ENCODE results near the gene RHOH.
"Not testable (repeated sequence)": the region's sequence is repeated elsewhere in the genome, so short reads cannot be mapped to it uniquely, and the experiment has no call there.

The RHOH gene

GRCh38 chr4:40264995-40265909, 68.4 kb downstream of the RHOH start:
- H3K79me2 ChIP-seq (ENCODE audit: control insufficient read depth, insufficient read depth, low read length, unreplicated experiment), result no peaks in the 10 kb centered on the region
- H3K4me1 ChIP-seq (ENCODE audit: control insufficient read depth, insufficient read depth, low read length, unreplicated experiment), result peaks cover 5% of the 10 kb centered on the region
- H3K36me3 ChIP-seq (ENCODE audit: insufficient read depth, low read length), result no peaks in the 10 kb centered on the region
- H2AFZ ChIP-seq (ENCODE audit: low read length, unreplicated experiment), result no peak overlapping the region
- H3K27ac ChIP-seq (ENCODE audit: low read depth, low read length), result no peak overlapping the region
- no peak overlapping the region for H3K4me3 ChIP-seq (ENCODE audit: low read depth, low read length)
- H3K27me3 ChIP-seq (ENCODE audit: insufficient read depth, low read length), result no peaks in the 10 kb centered on the region

GRCh38 chr4:40265910-40266274, 69.1 kb downstream of the RHOH start:
- H3K27ac ChIP-seq (ENCODE audit: low read depth, low read length), result no peak overlapping the region
- H2AFZ ChIP-seq (ENCODE audit: low read length, unreplicated experiment), result no peak overlapping the region
- H3K36me3 ChIP-seq (ENCODE audit: insufficient read depth, low read length), result no peaks in the 10 kb centered on the region
- peaks cover 5% of the 10 kb centered on the region for H3K4me1 ChIP-seq (ENCODE audit: control insufficient read depth, insufficient read depth, low read length, unreplicated experiment)
- no peak overlapping the region for H3K4me3 ChIP-seq (ENCODE audit: low read depth, low read length)
- H3K79me2 ChIP-seq (ENCODE audit: control insufficient read depth, insufficient read depth, low read length, unreplicated experiment), result no peaks in the 10 kb centered on the region
- H3K27me3 ChIP-seq (ENCODE audit: insufficient read depth, low read length), result no peaks in the 10 kb centered on the region

- no peak overlapping the region for H2AFZ ChIP-seq (ENCODE audit: low read length, unreplicated experiment)
- no peak overlapping the region for H3K4me3 ChIP-seq (ENCODE audit: low read depth, low read length)
- no peak overlapping the region for H3K27ac ChIP-seq (ENCODE audit: low read depth, low read length)
- H3K36me3 ChIP-seq (ENCODE audit: insufficient read depth, low read length), result no peaks in the 10 kb centered on the region
- peaks cover 5% of the 10 kb centered on the region for H3K4me1 ChIP-seq (ENCODE audit: control insufficient read depth, insufficient read depth, low read length, unreplicated experiment)
- H3K27me3 ChIP-seq (ENCODE audit: insufficient read depth, low read length), result no peaks in the 10 kb centered on the region
- H3K79me2 ChIP-seq (ENCODE audit: control insufficient read depth, insufficient read depth, low read length, unreplicated experiment), result no peaks in the 10 kb centered on the region
These were observed 72.3 kb downstream of the RHOH start for GRCh38 chr4:40269133-40269532.

- Histone ChIP-seq H3K4me3 (ENCODE audit: low read depth, low read length) (no peak overlapping the region), H3K27ac (ENCODE audit: low read depth, low read length) (no peak overlapping the region), H3K36me3 (ENCODE audit: insufficient read depth, low read length) (no peaks in the 10 kb centered on the region), H3K4me1 (ENCODE audit: control insufficient read depth, insufficient read depth, low read length, unreplicated experiment) (no peaks in the 10 kb centered on the region), H3K27me3 (ENCODE audit: insufficient read depth, low read length) (no peaks in the 10 kb centered on the region), H3K79me2 (ENCODE audit: control insufficient read depth, insufficient read depth, low read length, unreplicated experiment) (no peaks in the 10 kb centered on the region), H2AFZ (ENCODE audit: low read length, unreplicated experiment) (no peak overlapping the region)
These were observed 73.8 kb downstream of the RHOH start for GRCh38 chr4:40270609-40271008.

GRCh38 chr4:40275065-40275730, 78.4 kb downstream of the RHOH start:
- Histone ChIP-seq H3K36me3 (ENCODE audit: insufficient read depth, low read length) (no peaks in the 10 kb centered on the region), H2AFZ (ENCODE audit: low read length, unreplicated experiment) (no peak overlapping the region), H3K79me2 (ENCODE audit: control insufficient read depth, insufficient read depth, low read length, unreplicated experiment) (no peaks in the 10 kb centered on the region), H3K27me3 (ENCODE audit: insufficient read depth, low read length) (no peaks in the 10 kb centered on the region), H3K4me1 (ENCODE audit: control insufficient read depth, insufficient read depth, low read length, unreplicated experiment) (no peaks in the 10 kb centered on the region), H3K4me3 (ENCODE audit: low read depth, low read length) (no peak overlapping the region), H3K27ac (ENCODE audit: low read depth, low read length) (no peak overlapping the region)

GRCh38 chr4:40276546-40276945, 79.7 kb downstream of the RHOH start:
- H3K36me3 ChIP-seq (ENCODE audit: insufficient read depth, low read length), result no peaks in the 10 kb centered on the region
- H3K79me2 ChIP-seq (ENCODE audit: control insufficient read depth, insufficient read depth, low read length, unreplicated experiment), result no peaks in the 10 kb centered on the region
- H3K4me3 ChIP-seq (ENCODE audit: low read depth, low read length), result no peak overlapping the region
- H3K27ac ChIP-seq (ENCODE audit: low read depth, low read length), result no peak overlapping the region
- H2AFZ ChIP-seq (ENCODE audit: low read length, unreplicated experiment), result no peak overlapping the region
- no peaks in the 10 kb centered on the region for H3K4me1 ChIP-seq (ENCODE audit: control insufficient read depth, insufficient read depth, low read length, unreplicated experiment)
- H3K27me3 ChIP-seq (ENCODE audit: insufficient read depth, low read length), result no peaks in the 10 kb centered on the region

GRCh38 chr4:40280586-40280985, 83.8 kb downstream of the RHOH start:
- Histone ChIP-seq H3K27me3 (ENCODE audit: insufficient read depth, low read length) (no peaks in the 10 kb centered on the region), H3K79me2 (ENCODE audit: control insufficient read depth, insufficient read depth, low read length, unreplicated experiment) (no peaks in the 10 kb centered on the region), H3K4me3 (ENCODE audit: low read depth, low read length) (no peak overlapping the region), H3K36me3 (ENCODE audit: insufficient read depth, low read length) (no peaks in the 10 kb centered on the region), H3K4me1 (ENCODE audit: control insufficient read depth, insufficient read depth, low read length, unreplicated experiment) (no peaks in the 10 kb centered on the region), H3K27ac (ENCODE audit: low read depth, low read length) (no peak overlapping the region), H2AFZ (ENCODE audit: low read length, unreplicated experiment) (no peak overlapping the region)

- Histone ChIP-seq H3K27ac (ENCODE audit: low read depth, low read length) (no peak overlapping the region), H3K4me3 (ENCODE audit: low read depth, low read length) (no peak overlapping the region), H3K36me3 (ENCODE audit: insufficient read depth, low read length) (no peaks in the 10 kb centered on the region), H2AFZ (ENCODE audit: low read length, unreplicated experiment) (no peak overlapping the region), H3K4me1 (ENCODE audit: control insufficient read depth, insufficient read depth, low read length, unreplicated experiment) (no peaks in the 10 kb centered on the region), H3K79me2 (ENCODE audit: control insufficient read depth, insufficient read depth, low read length, unreplicated experiment) (no peaks in the 10 kb centered on the region), H3K27me3 (ENCODE audit: insufficient read depth, low read length) (no peaks in the 10 kb centered on the region)
These were observed 84.3 kb downstream of the RHOH start for GRCh38 chr4:40281099-40281498.

- Histone ChIP-seq H3K4me1 (ENCODE audit: control insufficient read depth, insufficient read depth, low read length, unreplicated experiment) (no peaks in the 10 kb centered on the region), H2AFZ (ENCODE audit: low read length, unreplicated experiment) (no peak overlapping the region)
These were observed 85.1 kb downstream of the RHOH start for GRCh38 chr4:40281913-40282312.

GRCh38 chr4:40282857-40283256, 86.0 kb downstream of the RHOH start:
- H3K27ac ChIP-seq (ENCODE audit: low read depth, low read length); H3K27me3 ChIP-seq (ENCODE audit: insufficient read depth, low read length); H3K36me3 ChIP-seq (ENCODE audit: insufficient read depth, low read length); H3K4me3 ChIP-seq (ENCODE audit: low read depth, low read length); H2AFZ ChIP-seq (ENCODE audit: low read length, unreplicated experiment); H3K4me1 ChIP-seq (ENCODE audit: control insufficient read depth, insufficient read depth, low read length, unreplicated experiment); H3K79me2 ChIP-seq (ENCODE audit: control insufficient read depth, insufficient read depth, low read length, unreplicated experiment): not testable (repeated sequence)

More at GRCh38 chr4:40281913-40282312, 85.1 kb downstream of the RHOH start:
- no peak overlapping the region for H3K4me3 ChIP-seq (ENCODE audit: low read depth, low read length)
- no peaks in the 10 kb centered on the region for H3K36me3 ChIP-seq (ENCODE audit: insufficient read depth, low read length)
- no peaks in the 10 kb centered on the region for H3K79me2 ChIP-seq (ENCODE audit: control insufficient read depth, insufficient read depth, low read length, unreplicated experiment)
- H3K27ac ChIP-seq (ENCODE audit: low read depth, low read length), result no peak overlapping the region
- no peaks in the 10 kb centered on the region for H3K27me3 ChIP-seq (ENCODE audit: insufficient read depth, low read length)

GRCh38 chr4:40283413-40283812, 86.6 kb downstream of the RHOH start:
- no peaks in the 10 kb centered on the region for H3K36me3 ChIP-seq (ENCODE audit: insufficient read depth, low read length)
- H3K79me2 ChIP-seq (ENCODE audit: control insufficient read depth, insufficient read depth, low read length, unreplicated experiment), result no peaks in the 10 kb centered on the region
- no peak overlapping the region for H3K27ac ChIP-seq (ENCODE audit: low read depth, low read length)
- H3K27me3 ChIP-seq (ENCODE audit: insufficient read depth, low read length), result no peaks in the 10 kb centered on the region
- H2AFZ ChIP-seq (ENCODE audit: low read length, unreplicated experiment), result no peak overlapping the region
- H3K4me3 ChIP-seq (ENCODE audit: low read depth, low read length), result no peak overlapping the region
- no peaks in the 10 kb centered on the region for H3K4me1 ChIP-seq (ENCODE audit: control insufficient read depth, insufficient read depth, low read length, unreplicated experiment)

All from ACC112 (cell line).